PC-9 (cell line): ENCODE measurements around the gene IGFBP7. TPM values are rescaled to one million over a fixed set of nuclear protein-coding genes. Genes with fewer than 3 reads are reported as not detected.

Source experiments
- BruUV-seq: library from RNA; stranded (reverse); fragments of 400-500 nt; replicated peaks from 2 replicates; lab custom pipeline; 2021; lab: Mats Ljungman, UMichigan
- CTCF ChIA-PET: fragments of 300-600 bp; sonication (Branson Sonifier 250); formaldehyde crosslinking; loops from one replicate; lab custom pipeline; 2022; ENCODE audit warnings: antibody characterized with exemption; lab: Charles Lee
- POLR2A ChIA-PET: fragments of 300-600 bp; sonication (Branson Sonifier 250); formaldehyde crosslinking; loops from one replicate; lab custom pipeline; 2022; ENCODE audit warnings: antibody characterized with exemption; ENCODE audit not compliant: unreplicated experiment; lab: Charles Lee
- DNase-seq, 2 experiments: peaks; one replicate each; pipeline versions ENCODE4 v3.0.0 to v3.0.0-alpha.2; 2015 to 2022; ENCODE audit warnings: mixed read lengths in 1 of 2
- H2AFZ ChIP-seq: fragments of 200-600 bp; sonication (generic); 2 replicates; pipeline ENCODE4 v1.8.1; 2017; ENCODE audit warnings: antibody characterized with exemption
- H3F3A ChIP-seq: fragments of 200-600 bp; sonication (generic); 2 replicates; pipeline ENCODE4 v1.8.1; 2017; ENCODE audit warnings: antibody characterized with exemption, mild to moderate bottlenecking, low read depth; ENCODE audit not compliant: insufficient read depth
- H3K27ac ChIP-seq: fragments of 200-600 bp; sonication (generic); 2 replicates; pipeline ENCODE4 v1.6.1; 2016; ENCODE audit warnings: mixed run types
- H3K27me3 ChIP-seq: fragments of 200-600 bp; sonication (generic); 2 replicates; pipeline ENCODE4 v1.6.1; 2016; ENCODE audit warnings: low read depth, mixed run types; ENCODE audit not compliant: insufficient read depth
- H3K36me3 ChIP-seq: fragments of 200-600 bp; sonication (generic); 2 replicates; pipeline ENCODE4 v1.6.1; 2016; ENCODE audit warnings: low read depth, mixed run types
- H3K4me1 ChIP-seq: fragments of 200-600 bp; sonication (generic); replicated peaks from 2 replicates; pipeline ENCODE4 v1.6.1; 2016; ENCODE audit warnings: mixed run types; ENCODE audit not compliant: insufficient read depth
- H3K4me2 ChIP-seq: fragments of 200-600 bp; sonication (generic); 2 replicates; pipeline ENCODE4 v1.6.1; 2017; ENCODE audit warnings: mixed run types
- H3K4me3 ChIP-seq: fragments of 200-600 bp; sonication (generic); 2 replicates; pipeline ENCODE4 v1.6.1; 2016; ENCODE audit warnings: mixed run types
- H3K79me2 ChIP-seq: fragments of 200-600 bp; sonication (generic); 2 replicates; pipeline ENCODE4 v1.6.1; 2017; ENCODE audit warnings: low read depth, mixed run types
- H3K9me2 ChIP-seq: fragments of 200-600 bp; sonication (generic); 2 replicates; pipeline ENCODE4 v1.8.1; 2017; ENCODE audit warnings: mild to moderate bottlenecking; ENCODE audit not compliant: insufficient read depth
- H3K9me3 ChIP-seq: fragments of 200-600 bp; sonication (generic); 2 replicates; pipeline ENCODE4 v1.8.1; 2016; ENCODE audit warnings: low read depth; ENCODE audit not compliant: insufficient read depth
- H4K20me1 ChIP-seq: fragments of 200-600 bp; sonication (generic); 2 replicates; pipeline ENCODE4 v1.8.1; 2017; ENCODE audit not compliant: insufficient read depth
- EZH2 ChIP-seq: fragments of 200-600 bp; sonication (generic); IDR thresholded peaks from 2 replicates; pipeline ENCODE4 v1.8.0; 2017; ENCODE audit warnings: antibody characterized with exemption, low read depth
- intact Hi-C: fragments of 100-400 bp; cut with micrococcal nuclease; formaldehyde crosslinking; loops from one replicate; pipeline ENCODE4 v1.10.0; 2022; ENCODE audit not compliant: unreplicated experiment
- total RNA-seq: library from RNA; stranded (reverse); gene quantifications from 2 replicates; pipeline ENCODE4 v1.2.3, GENCODE V29; 2021
- TF ChIP-seq, protein P1 (sequence below): fragments of 200-600 bp; sonication (generic); conservative IDR thresholded peaks from 2 replicates; pipeline ENCODE4 v1.6.1; 2017; ENCODE audit warnings: mixed run types, antibody characterized with exemption, mild to moderate bottlenecking, moderate library complexity

IGFBP7 gene
- total RNA-seq, 1 experiment from 2014 or later = 127 TPM

DNA sequence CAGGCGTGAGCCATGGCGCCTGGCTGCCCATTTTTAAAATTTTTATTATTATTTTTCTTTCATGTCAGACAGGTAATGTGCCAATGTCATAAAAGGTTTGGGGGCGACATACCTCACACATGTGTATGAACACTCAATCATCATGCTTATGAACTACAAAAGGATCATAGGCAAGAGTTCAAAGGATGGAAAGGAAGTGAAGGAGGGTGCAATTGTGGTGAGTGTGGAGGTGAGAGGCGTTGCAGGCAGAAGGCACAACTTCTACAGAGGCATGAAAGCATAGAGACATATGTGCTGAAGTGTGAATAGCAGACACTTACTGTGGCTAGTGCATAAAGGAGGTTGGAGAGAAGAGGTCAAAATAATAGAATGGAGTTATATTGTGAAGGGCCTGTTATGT lies 4.0 kb downstream of the IGFBP7 start:
- no TSS peak for BruUV-seq
- H3K4me2 ChIP-seq = no peak overlapping the region
- ChIA-PET POLR2A (no interaction called here), CTCF (no interaction called here)
- H3K9me2 ChIP-seq = no peaks in the 10 kb centered on the region
- H3F3A ChIP-seq = no peaks in the 10 kb centered on the region
- H3K9me3 ChIP-seq = no peaks in the 10 kb centered on the region
- H3K4me3 ChIP-seq = no peak overlapping the region
- H3K27ac ChIP-seq = no peak overlapping the region
- H3K36me3 ChIP-seq = no peaks in the 10 kb centered on the region
- no peaks in the 10 kb centered on the region for H4K20me1 ChIP-seq
- no peak overlapping the region for H2AFZ ChIP-seq
- no peaks in the 10 kb centered on the region for H3K79me2 ChIP-seq
- no peak for TF ChIP-seq EZH2
- TF ChIP-seq, protein P1, sequence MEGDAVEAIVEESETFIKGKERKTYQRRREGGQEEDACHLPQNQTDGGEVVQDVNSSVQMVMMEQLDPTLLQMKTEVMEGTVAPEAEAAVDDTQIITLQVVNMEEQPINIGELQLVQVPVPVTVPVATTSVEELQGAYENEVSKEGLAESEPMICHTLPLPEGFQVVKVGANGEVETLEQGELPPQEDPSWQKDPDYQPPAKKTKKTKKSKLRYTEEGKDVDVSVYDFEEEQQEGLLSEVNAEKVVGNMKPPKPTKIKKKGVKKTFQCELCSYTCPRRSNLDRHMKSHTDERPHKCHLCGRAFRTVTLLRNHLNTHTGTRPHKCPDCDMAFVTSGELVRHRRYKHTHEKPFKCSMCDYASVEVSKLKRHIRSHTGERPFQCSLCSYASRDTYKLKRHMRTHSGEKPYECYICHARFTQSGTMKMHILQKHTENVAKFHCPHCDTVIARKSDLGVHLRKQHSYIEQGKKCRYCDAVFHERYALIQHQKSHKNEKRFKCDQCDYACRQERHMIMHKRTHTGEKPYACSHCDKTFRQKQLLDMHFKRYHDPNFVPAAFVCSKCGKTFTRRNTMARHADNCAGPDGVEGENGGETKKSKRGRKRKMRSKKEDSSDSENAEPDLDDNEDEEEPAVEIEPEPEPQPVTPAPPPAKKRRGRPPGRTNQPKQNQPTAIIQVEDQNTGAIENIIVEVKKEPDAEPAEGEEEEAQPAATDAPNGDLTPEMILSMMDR = no peak
- intact Hi-C loops = no loop called here
- H3K4me1 ChIP-seq = no peaks in the 10 kb centered on the region
- no peak for DNase-seq
- no peaks in the 10 kb centered on the region for H3K27me3 ChIP-seq

DNA sequence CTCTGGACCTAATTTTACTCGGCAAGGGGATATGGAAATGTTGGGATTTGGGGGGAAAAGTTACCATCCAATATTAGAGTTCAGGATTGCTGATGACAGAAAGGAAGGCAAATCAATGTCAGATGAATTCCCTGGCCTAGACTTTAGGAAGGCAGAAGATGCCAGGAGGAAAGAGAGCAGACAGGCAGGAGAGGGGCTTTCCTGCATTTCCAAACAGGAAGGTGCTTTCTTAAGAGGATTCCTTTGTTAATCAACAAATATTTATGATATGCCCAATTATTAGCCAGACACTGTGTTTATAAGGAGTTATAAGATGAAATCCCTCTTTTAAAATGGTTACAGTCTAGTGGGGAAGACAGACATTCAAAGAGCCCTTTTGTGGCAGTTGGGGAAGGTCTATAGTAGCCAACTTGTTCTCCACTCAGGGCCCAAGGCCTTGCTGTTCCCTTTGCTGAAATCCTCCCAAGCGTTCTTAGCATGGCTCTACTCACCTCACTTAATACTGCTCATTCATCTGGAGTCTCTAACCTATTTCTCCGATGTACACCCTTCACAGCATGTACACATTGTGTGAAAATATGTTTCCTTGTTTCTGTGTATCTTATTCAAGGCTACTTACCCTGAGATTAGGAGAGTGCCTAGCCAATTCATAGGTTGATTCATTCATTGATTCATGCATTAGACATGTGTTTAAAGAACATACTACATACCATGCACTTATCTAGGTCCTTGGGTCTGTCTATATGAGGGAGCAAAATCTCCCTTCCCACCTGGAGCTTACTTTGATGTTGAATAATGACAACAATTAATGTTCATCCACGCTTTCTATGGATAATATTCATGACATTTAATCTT lies 5.3 kb downstream of the IGFBP7 start:
- POLR2A ChIA-PET = interaction anchor here (0.6 kb wide), 1 partner anchor 23 kb away, joined by 7 read pairs; no protein-coding TSS in a partner anchor
- TF ChIP-seq EZH2 = no peak
- TF ChIP-seq, protein P1 = no peak
- no peaks in the 10 kb centered on the region for H3F3A ChIP-seq
- no peaks in the 10 kb centered on the region for H4K20me1 ChIP-seq
- H3K9me3 ChIP-seq = no peaks in the 10 kb centered on the region
- H3K4me2 ChIP-seq = no peak overlapping the region
- H3K4me1 ChIP-seq = no peaks in the 10 kb centered on the region
- no peak for DNase-seq
- CTCF ChIA-PET = no interaction called here
- no peak overlapping the region for H3K4me3 ChIP-seq
- no TSS peak for BruUV-seq
- intact Hi-C loops = no loop called here
- no peak overlapping the region for H3K27ac ChIP-seq
- no peaks in the 10 kb centered on the region for H3K9me2 ChIP-seq
- no peak overlapping the region for H2AFZ ChIP-seq
- H3K27me3 ChIP-seq = no peaks in the 10 kb centered on the region
- no peaks in the 10 kb centered on the region for H3K36me3 ChIP-seq
- H3K79me2 ChIP-seq = no peaks in the 10 kb centered on the region

DNA sequence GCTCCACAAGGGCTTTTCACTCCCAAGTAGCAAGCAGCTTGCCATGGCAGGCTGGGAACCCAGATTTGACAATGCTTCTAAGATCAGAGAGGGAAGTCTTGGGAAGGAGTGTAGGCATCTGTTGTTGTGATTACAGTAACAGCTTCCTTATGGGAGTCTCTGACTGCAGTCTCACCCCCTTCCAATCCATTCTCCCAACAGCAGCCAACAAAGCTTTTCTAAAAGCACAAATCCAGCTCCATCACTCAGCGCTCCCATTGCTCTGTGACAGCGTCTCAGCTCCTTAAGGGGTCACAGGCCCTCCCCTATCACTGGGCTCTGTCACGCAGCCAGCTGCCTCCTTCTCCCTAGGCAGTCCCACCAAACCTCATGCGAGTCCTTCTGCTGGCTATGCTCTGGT lies 7.1 kb downstream of the IGFBP7 start:
- CTCF ChIA-PET = no interaction called here
- Histone ChIP-seq H3K27me3 (no peaks in the 10 kb centered on the region), H3F3A (no peaks in the 10 kb centered on the region), H3K79me2 (no peaks in the 10 kb centered on the region), H3K27ac (no peak overlapping the region), H3K4me3 (no peak overlapping the region), H3K4me1 (no peaks in the 10 kb centered on the region), H3K9me2 (no peaks in the 10 kb centered on the region), H2AFZ (no peak overlapping the region), H4K20me1 (no peaks in the 10 kb centered on the region), H3K36me3 (no peaks in the 10 kb centered on the region), H3K9me3 (no peaks in the 10 kb centered on the region), H3K4me2 (no peak overlapping the region)
- no TSS peak for BruUV-seq
- POLR2A ChIA-PET = no interaction called here
- TF ChIP-seq EZH2 = no peak
- TF ChIP-seq, protein P1 = no peak
- intact Hi-C loops = no loop called here
- DNase-seq = no peak
